Lower leg skin (tissue), 4 donors: ENCODE data around the gene GRK3. TPM values are rescaled to one million over a fixed set of nuclear protein-coding genes. Genes with fewer than 3 reads are reported as not detected.

Source experiments
- DNase-seq, 2 donors: peaks; one replicate each; pipeline ENCODE4 v3.0.0-alpha.2; 2019; ENCODE audit warnings: low spot score in 2 of 2
- H3K4me3 ChIP-seq: fragments of 200-600 bp; sonication (generic); 2 replicates; pipeline ENCODE4 v1.5.1; 2017; ENCODE audit warnings: mild to moderate bottlenecking, low read depth; ENCODE audit not compliant: poor library complexity, severe bottlenecking
- CTCF ChIP-seq, 3 donors: fragments of 450-650 bp; IDR thresholded peaks; one replicate each; pipeline ENCODE4 v1.5.1; 2016; ENCODE audit warnings: antibody characterized with exemption in 3 of 3, mild to moderate bottlenecking in 3 of 3, moderate library complexity in 2 of 3
- POLR2A ChIP-seq, 2 donors: fragments of 450-650 bp; IDR thresholded peaks; one replicate each; pipeline ENCODE4 v1.6.1; 2016 to 2017; ENCODE audit warnings: antibody characterized with exemption in 2 of 2, mild to moderate bottlenecking in 1 of 2, moderate library complexity in 1 of 2
- WGBS, 2 donors: methylation state at CpG; one replicate each; pipeline ENCODE4 v1.1.5; 2018; 5-methylcytosine and 5-hydroxymethylcytosine counted together
- intact Hi-C: fragments of 100-400 bp; cut with DNase I; formaldehyde crosslinking; loops from one replicate; pipeline ENCODE4 v1.15.0; 2023; ENCODE audit warnings: low total_unique reads
- total RNA-seq, 4 donors: library from RNA; depleted of rRNA; stranded (reverse); fragments of >200 nt; gene quantifications; one replicate each; pipeline ENCODE4 v1.1.0, GENCODE V29; 2016

The GRK3 gene
- total RNA-seq, 4 donors from 2014 or later = 4.2 to 6.9 (median 5.8) TPM

DNA sequence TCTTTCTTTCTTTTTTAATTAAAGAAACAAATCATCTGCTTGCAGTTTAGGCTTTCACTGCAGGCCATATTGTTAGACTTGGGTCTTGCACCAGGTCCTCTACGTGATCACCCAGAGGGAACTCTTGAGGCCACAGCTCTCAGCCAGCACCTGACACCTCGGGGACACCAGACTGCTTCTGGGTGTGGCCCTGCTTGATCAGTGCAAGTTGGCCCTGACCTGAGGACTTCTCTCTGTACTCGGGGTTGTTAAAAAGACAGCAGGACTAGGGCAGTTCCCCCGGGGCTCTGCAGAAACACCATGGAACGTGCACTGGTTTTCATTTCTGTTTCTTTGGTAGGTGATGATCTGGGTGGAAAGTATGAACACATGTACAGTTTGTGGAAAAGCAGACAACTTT lies 126.3 kb downstream of the GRK3 start:
- 57 to 61% methylated on average over 5 of the region's 5 CpGs for WGBS, 2 donors
- no peak for DNase-seq
- no peak overlapping the region for H3K4me3 ChIP-seq
- intact Hi-C loops = no loop called here
- TF ChIP-seq CTCF (IDR thresholded peaks at IDR 0.05) (no peak), POLR2A (IDR thresholded peaks at IDR 0.05) (no peak)

DNA sequence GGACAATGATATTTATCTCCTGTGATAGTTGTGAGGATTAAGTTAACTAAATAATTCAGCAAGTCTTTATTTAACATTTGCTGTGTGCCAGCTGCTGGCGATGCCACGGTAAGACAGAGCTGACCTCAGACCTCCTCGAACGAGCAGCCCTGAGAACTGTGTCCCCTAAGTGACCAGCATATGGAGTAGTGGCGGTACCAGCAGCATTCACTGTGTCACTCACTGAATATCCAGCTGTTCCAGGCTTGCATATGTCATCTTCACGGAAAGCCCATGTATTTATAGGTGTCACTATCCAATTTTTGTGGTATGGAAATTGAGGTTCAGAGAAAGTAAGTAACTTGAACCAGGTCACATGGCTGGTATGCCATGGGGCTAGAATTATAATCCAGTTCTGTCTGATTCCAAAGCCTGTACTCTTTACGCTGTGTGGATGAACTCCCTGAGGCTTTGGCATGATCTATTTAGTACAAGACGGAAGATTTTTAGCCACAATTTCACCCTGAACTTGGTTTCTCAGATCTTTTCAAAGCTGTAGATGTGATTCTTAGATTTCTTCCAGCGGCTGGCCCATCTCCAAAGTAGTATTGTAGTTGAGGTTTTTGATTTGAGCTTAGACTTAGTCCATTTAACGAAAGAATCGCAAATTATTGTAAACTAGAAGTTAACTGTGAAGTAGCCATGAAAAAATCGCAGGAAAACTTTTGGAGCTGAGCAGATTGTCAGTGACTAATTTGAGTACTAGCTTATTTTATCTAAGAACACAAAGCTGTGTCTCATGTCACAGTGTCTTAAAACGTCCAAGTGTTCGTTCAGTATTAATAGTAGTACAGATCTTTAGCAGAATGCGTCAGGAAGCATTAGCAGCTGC lies 128.2 kb downstream of the GRK3 start:
- no peak for DNase-seq
- H3K4me3 ChIP-seq = no peak overlapping the region
- TF ChIP-seq CTCF (IDR thresholded peaks at IDR 0.05) (no peak), POLR2A (IDR thresholded peaks at IDR 0.05) (no peak)
- 78% methylated on average over 15 of the region's 15 CpGs for WGBS, 2 donors
- intact Hi-C loops = no loop called here

DNA sequence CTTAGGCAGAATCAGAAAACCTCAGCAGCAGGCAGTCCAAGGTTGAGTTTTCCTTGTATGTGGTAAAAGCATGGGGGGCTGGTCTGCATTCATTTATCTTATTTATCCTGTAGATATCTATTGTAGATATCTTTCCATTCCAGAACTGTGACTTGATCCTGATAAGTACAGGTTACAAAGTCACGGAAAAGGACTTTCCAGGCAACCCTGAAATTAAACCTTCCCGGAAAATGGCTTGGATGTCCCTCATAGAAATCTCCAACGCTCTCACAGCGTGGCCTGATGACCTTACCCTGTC lies 128.7 kb downstream of the GRK3 start:
- WGBS, 2 donors = 89 to 99% methylated on average over 4 of the region's 4 CpGs
- intact Hi-C loops = no loop called here
- TF ChIP-seq CTCF (IDR thresholded peaks at IDR 0.05) = no peak
- TF ChIP-seq POLR2A (IDR thresholded peaks at IDR 0.05) = no peak
- no peak for DNase-seq
- no peak overlapping the region for H3K4me3 ChIP-seq

DNA sequence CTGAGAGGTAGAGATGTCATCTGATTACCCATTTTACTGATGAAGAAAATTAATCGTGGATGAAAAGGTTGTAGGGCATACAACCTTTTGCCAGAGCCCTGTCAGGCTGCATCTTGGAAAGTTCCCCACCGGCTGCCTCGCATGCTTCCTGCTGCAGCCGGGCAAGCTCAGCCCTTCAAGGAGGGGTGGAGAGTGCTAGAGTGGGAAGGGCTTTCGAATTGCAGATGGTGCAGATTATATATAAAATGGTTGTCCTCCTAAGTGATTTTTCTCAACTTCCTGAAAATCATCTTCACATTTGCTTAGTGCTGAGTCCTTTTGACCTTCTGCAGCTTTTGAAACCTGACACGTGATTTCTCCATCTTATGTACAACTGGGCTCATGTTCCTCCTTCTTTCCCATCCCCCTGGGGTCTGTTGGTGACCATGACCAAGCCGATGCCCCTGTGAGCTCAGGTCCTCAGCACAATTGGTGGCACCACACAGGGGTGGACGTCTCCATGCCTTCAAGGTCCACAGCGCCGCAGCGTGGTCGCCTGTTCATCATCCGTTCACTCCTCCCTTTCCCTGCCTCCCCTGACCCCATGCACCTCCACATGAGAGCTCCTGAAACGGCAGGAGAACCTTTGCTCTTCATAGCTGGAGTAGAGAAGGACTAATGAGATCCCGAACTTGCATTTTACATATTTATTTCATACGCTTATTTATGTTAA lies 129.9 kb downstream of the GRK3 start:
- intact Hi-C loops = no loop called here
- no peak overlapping the region for H3K4me3 ChIP-seq
- DNase-seq = no peak
- 86 to 88% methylated on average over 16 of the region's 16 CpGs for WGBS, 2 donors
- TF ChIP-seq CTCF (IDR thresholded peaks at IDR 0.05) (no peak), POLR2A (IDR thresholded peaks at IDR 0.05) (no peak)

DNA sequence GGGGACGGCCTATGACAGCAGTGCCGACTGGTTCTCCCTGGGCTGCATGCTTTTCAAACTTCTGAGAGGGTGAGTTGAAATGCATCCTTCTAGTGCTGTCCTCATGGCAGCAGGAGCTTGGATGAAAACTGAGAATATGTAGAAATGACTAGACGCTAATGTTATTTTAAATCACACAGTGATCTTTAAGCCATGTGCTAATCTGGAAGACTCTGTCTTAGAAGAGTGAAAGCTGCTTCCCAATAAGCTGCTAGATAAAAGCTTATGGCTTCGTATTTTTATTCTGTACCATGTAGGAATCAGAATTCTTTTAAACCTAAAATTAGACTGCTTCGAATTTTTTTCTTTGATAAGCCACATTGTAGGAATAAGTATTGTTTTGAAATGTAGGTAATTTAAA lies 130.7 kb downstream of the GRK3 start:
- WGBS, 2 donors = 93 to 94% methylated on average over 5 of the region's 5 CpGs
- intact Hi-C loops = no loop called here
- TF ChIP-seq POLR2A (IDR thresholded peaks at IDR 0.05) = no peak
- no peak for TF ChIP-seq CTCF (IDR thresholded peaks at IDR 0.05)
- DNase-seq = no peak
- no peak overlapping the region for H3K4me3 ChIP-seq
